Calu3 (cell line): ENCODE results near the gene TPH2. TPM values are rescaled to one million over a fixed set of nuclear protein-coding genes. Genes with fewer than 3 reads are reported as not detected.

Source experiments
- BruUV-seq: library from RNA; stranded (reverse); fragments of 400-500 nt; replicated peaks from 2 replicates; lab custom pipeline; 2021; lab: Mats Ljungman, UMichigan
- CTCF ChIA-PET: fragments of 300-600 bp; sonication (Branson Sonifier 250); formaldehyde crosslinking; loops from one replicate; lab custom pipeline; 2022; ENCODE audit warnings: antibody characterized with exemption; lab: Charles Lee
- DNase-seq: peaks from one replicate; pipeline ENCODE4 v3.0.0; 2022
- H3K27ac Mint-ChIP-seq: one replicate; pipeline ENCODE4 v1.8.0; 2022; ENCODE audit warnings: mixed read lengths; ENCODE audit not compliant: unreplicated experiment
- H3K27me3 Mint-ChIP-seq: one replicate; pipeline ENCODE4 v1.8.0; 2022; ENCODE audit warnings: mixed read lengths; ENCODE audit not compliant: unreplicated experiment
- H3K36me3 Mint-ChIP-seq: one replicate; pipeline ENCODE4 v1.8.0; 2022; ENCODE audit warnings: mild to moderate bottlenecking, moderate library complexity, mixed read lengths; ENCODE audit not compliant: insufficient read depth, unreplicated experiment
- H3K4me1 Mint-ChIP-seq: one replicate; pipeline ENCODE4 v1.8.0; 2022; ENCODE audit warnings: mild to moderate bottlenecking, low read depth, mixed read lengths; ENCODE audit not compliant: unreplicated experiment
- H3K4me3 Mint-ChIP-seq: one replicate; pipeline ENCODE4 v1.8.0; 2022; ENCODE audit warnings: mild to moderate bottlenecking, low read depth, moderate library complexity, mixed read lengths; ENCODE audit not compliant: unreplicated experiment
- H3K9me3 Mint-ChIP-seq: one replicate; pipeline ENCODE4 v1.8.0; 2022; ENCODE audit warnings: low read depth, mixed read lengths; ENCODE audit not compliant: unreplicated experiment
- CTCF ChIP-seq: fragments of 200-600 bp; IDR thresholded peaks from one replicate; pipeline ENCODE4 v1.8.0; 2022; ENCODE audit warnings: antibody characterized with exemption; ENCODE audit not compliant: unreplicated experiment
- intact Hi-C: fragments of 100-400 bp; cut with micrococcal nuclease; formaldehyde crosslinking; loops from one replicate; pipeline ENCODE4 v1.10.0; 2022; ENCODE audit not compliant: unreplicated experiment
- total RNA-seq: library from RNA; stranded (reverse); gene quantifications from 2 replicates; pipeline ENCODE4 v1.2.3, GENCODE V29; 2022

TPH2 gene
- total RNA-seq, 1 experiment from 2014 or later = 0.38 TPM

- H3K4me1 Mint-ChIP-seq = no peaks in the 10 kb centered on the region
- intact Hi-C loops = loop anchor here (5.0 kb wide), 1 partner anchor 114 kb away; no protein-coding TSS in a partner anchor
- H3K27ac Mint-ChIP-seq = no peak overlapping the region
- no peak overlapping the region for H3K4me3 Mint-ChIP-seq
- H3K9me3 Mint-ChIP-seq = no peaks in the 10 kb centered on the region
- CTCF ChIA-PET = interaction anchor here (1.0 to 1.6 kb wide), 2 partner anchors 123 to 247 kb away, joined by 3 to 4 read pairs; no protein-coding TSS in a partner anchor
- no TSS peak for BruUV-seq
- DNase-seq = no peak
- TF ChIP-seq CTCF = no peak
- H3K27me3 Mint-ChIP-seq = no peaks in the 10 kb centered on the region
- no peaks in the 10 kb centered on the region for H3K36me3 Mint-ChIP-seq
Measured at GRCh38 chr12:72018036-72018435, 79.4 kb downstream of the TPH2 start.

DNA sequence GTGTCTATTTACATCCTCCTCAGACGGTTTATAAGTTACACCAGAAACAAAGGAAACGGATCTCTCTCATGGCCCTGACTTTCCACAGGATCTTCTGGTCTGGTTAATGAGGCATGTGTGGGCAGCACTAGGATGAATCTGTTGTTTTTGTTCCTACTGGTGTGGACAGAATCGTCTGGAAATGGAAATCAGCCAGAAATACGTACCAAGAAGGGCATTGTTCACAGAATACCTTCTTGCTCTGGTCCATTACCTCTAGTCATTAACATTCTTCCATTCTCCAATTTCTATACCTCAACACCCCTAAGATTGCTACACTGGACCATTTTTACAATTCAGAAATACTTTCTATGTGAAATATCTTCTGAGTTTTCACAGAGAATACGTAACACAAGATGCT is 86.0 kb downstream of the TPH2 start:
- Mint-ChIP-seq H3K4me1 (peaks cover 20% of the 10 kb centered on the region), H3K4me3 (no peak overlapping the region), H3K36me3 (no peaks in the 10 kb centered on the region), H3K27ac (no peak overlapping the region), H3K27me3 (no peaks in the 10 kb centered on the region), H3K9me3 (no peaks in the 10 kb centered on the region)
- no peak for TF ChIP-seq CTCF
- intact Hi-C loops = no loop called here
- BruUV-seq = no TSS peak
- no peak for DNase-seq
- CTCF ChIA-PET = no interaction called here

GRCh38 chr12:72025524-72025923 is 86.9 kb downstream of the TPH2 start:
- CTCF ChIA-PET = interaction anchor here (0.6 to 1.8 kb wide), 4 partner anchors 9 to 240 kb away, joined by 3 to 10 read pairs (median 4); no protein-coding TSS in a partner anchor
- intact Hi-C loops = no loop called here

GRCh38 chr12:72028966-72029365 is 90.3 kb downstream of the TPH2 start:
- CTCF ChIA-PET = no interaction called here
- DNase-seq = no peak
- H3K9me3 Mint-ChIP-seq = no peaks in the 10 kb centered on the region
- H3K4me3 Mint-ChIP-seq = no peak overlapping the region
- no peak for TF ChIP-seq CTCF
- H3K4me1 Mint-ChIP-seq = peaks cover 20% of the 10 kb centered on the region
- intact Hi-C loops = no loop called here
- no peaks in the 10 kb centered on the region for H3K27me3 Mint-ChIP-seq
- BruUV-seq = no TSS peak
- no peak overlapping the region for H3K27ac Mint-ChIP-seq
- no peaks in the 10 kb centered on the region for H3K36me3 Mint-ChIP-seq

More at GRCh38 chr12:72025524-72025923, 86.9 kb downstream of the TPH2 start:
- TF ChIP-seq CTCF = no peak
- peaks cover 20% of the 10 kb centered on the region for H3K4me1 Mint-ChIP-seq
- no peak overlapping the region for H3K27ac Mint-ChIP-seq
- peak; percentile 40 for DNase-seq
- no peak overlapping the region for H3K4me3 Mint-ChIP-seq
- H3K36me3 Mint-ChIP-seq = no peaks in the 10 kb centered on the region
- no peaks in the 10 kb centered on the region for H3K9me3 Mint-ChIP-seq
- BruUV-seq = no TSS peak
- H3K27me3 Mint-ChIP-seq = no peaks in the 10 kb centered on the region
